Ectodermal cell (in vitro differentiated cells): ENCODE measurements around the gene PHF5A.
"Not testable (repeated sequence)": the region's sequence is repeated elsewhere in the genome, so short reads cannot be mapped to it uniquely, and the experiment has no call there.

Source experiments
- H3K27ac ChIP-seq: 2 replicates; pipeline ENCODE4 v1.7.0; 2013; ENCODE audit warnings: mild to moderate bottlenecking, low read depth, low read length; ENCODE audit not compliant: insufficient read depth, poor library complexity, severe bottlenecking
- H3K27me3 ChIP-seq: 2 replicates; pipeline ENCODE4 v1.7.0; 2013; ENCODE audit warnings: mild to moderate bottlenecking, low read length; ENCODE audit not compliant: insufficient read depth, control insufficient read depth, poor library complexity, severe bottlenecking
- H3K36me3 ChIP-seq: one replicate; pipeline ENCODE4 v1.7.0; 2013; ENCODE audit warnings: low read length; ENCODE audit not compliant: control insufficient read depth, insufficient read depth
- H3K4me1 ChIP-seq: one replicate; pipeline ENCODE4 v1.7.0; 2013; ENCODE audit warnings: low read length; ENCODE audit not compliant: control insufficient read depth, insufficient read depth
- H3K4me3 ChIP-seq: 2 replicates; pipeline ENCODE4 v1.7.0; 2013; ENCODE audit warnings: low read depth, low read length, control low read depth; ENCODE audit not compliant: insufficient read depth
- H3K9me3 ChIP-seq: 2 replicates; pipeline ENCODE4 v1.7.0; 2013; ENCODE audit warnings: mild to moderate bottlenecking, low read length, moderate library complexity; ENCODE audit not compliant: control insufficient read depth
- WGBS, 2 experiments: methylation state at CpG; one replicate each; pipeline ENCODE4 v1.1.7; 2013; ENCODE audit warnings: missing lambda C conversion rate in 2 of 2; 5-methylcytosine and 5-hydroxymethylcytosine counted together

Gene PHF5A

DNA sequence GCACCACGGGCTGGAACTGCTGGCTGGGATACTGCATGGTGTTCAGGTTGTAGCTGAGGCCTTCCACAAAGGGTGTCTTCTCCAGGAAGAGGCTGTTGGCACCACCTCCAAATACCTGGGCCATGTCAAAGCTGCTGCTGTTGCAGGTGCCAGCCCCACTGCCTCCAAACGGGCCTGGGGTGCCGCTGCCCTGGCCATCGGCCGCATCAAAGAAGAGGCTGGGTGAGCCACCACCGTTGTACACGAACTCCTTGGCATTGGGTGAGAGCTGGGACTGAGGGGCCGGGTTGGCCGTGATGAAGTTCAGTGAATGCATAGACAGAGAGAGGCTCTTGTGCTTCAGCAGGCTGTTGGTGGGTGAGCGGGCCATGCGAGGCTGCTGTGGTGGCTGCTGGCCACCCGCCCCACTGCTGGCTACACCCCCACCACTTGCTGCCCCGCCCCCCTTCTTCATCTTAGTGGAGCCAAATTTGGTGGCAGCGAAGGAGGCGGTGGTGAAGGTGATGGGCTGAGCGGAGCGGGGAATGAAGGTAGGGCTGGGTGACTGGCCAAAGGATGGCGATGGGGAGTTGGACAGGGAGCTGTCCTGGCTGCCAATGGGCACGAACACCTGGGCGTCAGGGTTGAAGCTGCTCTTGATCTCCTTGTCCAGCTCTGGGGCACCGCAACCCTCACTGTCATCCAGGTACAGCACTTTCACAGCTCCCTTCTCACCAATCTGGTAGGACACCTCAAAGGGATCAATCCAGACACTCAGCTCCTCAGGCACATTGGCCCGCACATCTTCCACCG is 32.0 kb downstream of the PHF5A start:
- Histone ChIP-seq H3K27me3 (no peaks in the 10 kb centered on the region), H3K9me3 (no peaks in the 10 kb centered on the region), H3K36me3 (peaks cover 40% of the 10 kb centered on the region), H3K27ac (no peak overlapping the region), H3K4me3 (no peak overlapping the region), H3K4me1 (no peaks in the 10 kb centered on the region)
- WGBS, 2 experiments, result 91 to 92% methylated on average over 23 of the region's 23 CpGs

- Histone ChIP-seq H3K4me1 (no peaks in the 10 kb centered on the region), H3K36me3 (peaks cover 38% of the 10 kb centered on the region), H3K4me3 (no peak overlapping the region), H3K27ac (no peak overlapping the region), H3K27me3 (no peaks in the 10 kb centered on the region), H3K9me3 (no peaks in the 10 kb centered on the region)
- 84 to 95% methylated on average over 4 of the region's 4 CpGs for WGBS, 2 experiments
Measured at GRCh38 chr22:41435560-41435959, 32.9 kb downstream of the PHF5A start.

- 83 to 85% methylated on average over 5 of the region's 5 CpGs for WGBS, 2 experiments
- H3K36me3 ChIP-seq, result peaks cover 38% of the 10 kb centered on the region
- H3K4me3 ChIP-seq, H3K27ac ChIP-seq, H3K4me1 ChIP-seq, H3K9me3 ChIP-seq, H3K27me3 ChIP-seq: not testable (repeated sequence)
Measured at GRCh38 chr22:41434361-41435003, 34.0 kb downstream of the PHF5A start.

DNA sequence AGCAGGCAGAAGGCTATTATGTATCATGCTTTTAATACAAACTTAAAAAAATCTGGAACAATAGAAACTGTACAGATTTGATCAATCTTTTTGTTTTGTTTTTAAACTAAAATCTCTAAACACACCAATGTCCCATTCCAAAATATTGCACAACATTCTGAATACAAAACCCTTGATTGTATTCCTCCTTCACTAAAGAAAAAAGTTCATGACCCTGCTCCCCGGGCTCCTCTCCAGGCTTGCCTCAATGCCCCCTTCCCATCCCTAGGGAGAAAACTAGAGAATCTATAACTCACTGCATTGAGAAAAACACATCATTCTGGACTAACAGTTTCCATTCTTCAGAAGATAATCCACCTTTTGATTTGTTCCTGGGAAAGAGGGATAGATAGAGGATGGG is 35.0 kb downstream of the PHF5A start:
- H3K9me3 ChIP-seq, H3K27ac ChIP-seq, H3K4me3 ChIP-seq, H3K27me3 ChIP-seq, H3K4me1 ChIP-seq: not testable (repeated sequence)
- peaks cover 38% of the 10 kb centered on the region for H3K36me3 ChIP-seq
- WGBS, 2 experiments, result 91 to 100% methylated on average over 1 of the region's 1 CpG

DNA sequence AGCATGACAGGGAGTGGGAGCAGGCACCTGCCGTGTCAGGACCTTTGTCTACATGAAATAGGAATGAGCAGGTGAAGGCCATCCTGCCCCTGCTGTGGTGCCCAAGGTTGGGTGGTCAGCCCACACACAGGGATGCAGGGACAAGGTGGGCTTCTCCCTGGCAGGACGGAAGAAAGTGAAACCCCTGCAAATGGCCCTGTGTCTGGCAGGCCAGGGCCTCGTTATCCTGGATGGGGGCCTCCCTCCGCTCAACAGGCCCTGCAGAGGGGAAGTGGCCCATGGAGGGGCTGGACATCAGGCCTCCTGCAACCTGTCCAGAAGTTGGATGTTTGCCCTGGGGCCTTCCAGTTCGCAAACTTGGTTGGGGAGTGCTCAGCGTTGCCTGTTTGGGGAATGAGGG is 36.8 kb downstream of the PHF5A start:
- H3K4me1 ChIP-seq, result no peaks in the 10 kb centered on the region
- H3K36me3 ChIP-seq, result peaks cover 29% of the 10 kb centered on the region
- WGBS, 2 experiments, result 94 to 97% methylated on average over 6 of the region's 6 CpGs
- no peak overlapping the region for H3K27ac ChIP-seq
- H3K4me3 ChIP-seq, result no peak overlapping the region
- H3K27me3 ChIP-seq, result no peaks in the 10 kb centered on the region
- no peaks in the 10 kb centered on the region for H3K9me3 ChIP-seq

GRCh38 chr22:41429951-41430332 is 38.5 kb downstream of the PHF5A start:
- no peak overlapping the region for H3K27ac ChIP-seq
- H3K27me3 ChIP-seq, result no peaks in the 10 kb centered on the region
- H3K9me3 ChIP-seq, result no peaks in the 10 kb centered on the region
- peaks cover 12% of the 10 kb centered on the region for H3K36me3 ChIP-seq
- 91% methylated on average over 8 of the region's 8 CpGs for WGBS, 2 experiments
- no peaks in the 10 kb centered on the region for H3K4me1 ChIP-seq
- H3K4me3 ChIP-seq, result no peak overlapping the region

DNA sequence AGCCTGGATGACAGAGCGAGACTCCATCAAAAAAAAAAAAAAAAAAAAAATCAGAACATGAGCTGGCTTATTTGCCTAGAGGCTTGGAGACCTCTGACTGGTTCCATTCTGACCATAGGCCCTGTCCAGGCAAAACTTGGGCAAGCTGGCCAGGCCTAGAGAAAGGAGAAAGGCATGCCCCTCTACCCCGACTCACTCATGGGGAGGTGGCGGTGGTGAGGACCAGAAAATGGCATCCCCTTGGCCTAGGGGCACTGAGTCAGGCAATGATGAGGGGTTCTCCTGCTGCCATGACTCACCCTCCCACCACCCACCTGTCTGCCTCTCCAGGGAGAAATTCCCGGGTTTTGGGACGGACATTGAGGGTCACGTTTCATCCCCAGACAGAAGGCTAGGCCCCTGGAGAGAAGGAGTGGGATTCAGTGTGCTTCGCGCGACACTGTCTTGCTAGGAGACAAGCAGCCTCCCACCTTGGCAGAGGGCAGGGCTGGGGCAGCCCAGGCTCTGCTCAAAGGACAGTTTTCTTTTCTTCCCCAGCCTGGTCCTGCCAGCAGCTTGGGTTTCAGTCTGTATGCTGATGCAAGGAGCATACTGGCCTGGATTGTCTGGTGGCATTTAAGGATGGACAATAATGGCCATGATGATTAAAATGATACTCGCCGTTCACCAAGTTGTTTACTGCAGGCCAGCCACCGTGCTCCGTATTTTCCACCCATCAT is 39.1 kb downstream of the PHF5A start:
- Histone ChIP-seq H3K4me3 (no peak overlapping the region), H3K36me3 (peaks cover 7% of the 10 kb centered on the region), H3K4me1 (no peaks in the 10 kb centered on the region), H3K9me3 (no peaks in the 10 kb centered on the region), H3K27me3 (no peaks in the 10 kb centered on the region), H3K27ac (peak overlapping the region; percentile 60)
- 86 to 88% methylated on average over 13 of the region's 13 CpGs for WGBS, 2 experiments

DNA sequence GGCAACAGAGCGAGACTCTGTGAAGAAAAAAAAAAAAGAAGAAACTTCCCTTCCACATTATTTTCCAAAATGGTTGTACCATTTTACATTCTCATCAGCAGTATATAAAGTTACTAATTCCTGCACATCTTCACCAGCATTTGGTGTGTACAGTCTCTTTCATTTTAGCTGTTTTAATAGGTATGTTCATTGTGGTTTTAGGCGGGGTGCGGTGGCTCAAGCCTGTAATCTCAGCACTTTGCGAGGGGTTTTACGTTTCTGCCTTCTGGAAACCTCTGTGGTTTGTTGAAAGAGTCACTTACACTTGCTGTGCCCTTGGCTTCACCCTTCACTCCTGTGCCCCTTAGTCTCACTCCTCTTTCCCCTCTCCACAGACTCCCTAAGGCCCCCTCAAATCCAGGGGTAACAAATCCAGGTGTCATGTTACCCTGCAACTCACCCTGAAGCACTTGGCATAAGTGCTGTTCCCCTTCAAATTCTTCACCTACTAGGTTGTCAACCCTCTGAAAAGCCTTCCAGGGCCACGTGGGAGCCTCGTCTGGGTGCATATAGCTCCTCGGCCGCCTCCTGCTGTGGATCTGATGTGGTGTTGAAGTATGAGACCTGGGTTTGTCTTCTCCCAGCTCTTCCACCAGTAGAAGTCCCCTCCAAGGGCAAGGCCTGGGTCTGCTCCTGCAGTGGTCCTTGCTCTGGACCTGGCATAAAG is 42.7 kb downstream of the PHF5A start:
- H3K4me1 ChIP-seq, result no peaks in the 10 kb centered on the region
- H3K27me3 ChIP-seq, result no peaks in the 10 kb centered on the region
- WGBS, 2 experiments, result 84 to 86% methylated on average over 8 of the region's 9 CpGs
- H3K27ac ChIP-seq, result no peak overlapping the region
- no peaks in the 10 kb centered on the region for H3K9me3 ChIP-seq
- no peak overlapping the region for H3K4me3 ChIP-seq
- no peaks in the 10 kb centered on the region for H3K36me3 ChIP-seq

GRCh38 chr22:41418717-41419116 is 49.8 kb downstream of the PHF5A start:
- Histone ChIP-seq H3K27me3 (no peaks in the 10 kb centered on the region), H3K27ac (no peak overlapping the region), H3K36me3 (no peaks in the 10 kb centered on the region), H3K9me3 (no peaks in the 10 kb centered on the region), H3K4me3 (no peak overlapping the region), H3K4me1 (peaks cover 8% of the 10 kb centered on the region)
- 91% methylated on average over 9 of the region's 9 CpGs for WGBS, 2 experiments
